Gastrocnemius medialis (tissue), 4 donors: ENCODE results near the gene PRAMEF13.
"Not testable (repeated sequence)": the region's sequence is repeated elsewhere in the genome, so short reads cannot be mapped to it uniquely, and the experiment has no call there.

Experiments used
- POLR2A ChIP-seq, 2 donors: fragments of 450-650 bp; IDR thresholded peaks; one replicate each; pipeline ENCODE4 v1.6.1; 2017; ENCODE audit warnings: antibody characterized with exemption in 2 of 2, mild to moderate bottlenecking in 2 of 2, moderate library complexity in 2 of 2
- TF ChIP-seq, protein P1 (sequence below), 5 experiments: fragments of 450-650 bp in 3 of 5; fragments of 200-600 bp in 2 of 5; sonication (generic) in 2 of 5; IDR thresholded peaks in 4 of 5; conservative IDR thresholded peaks in 1 of 5; 1 replicate in 4 of 5; 2 replicates in 1 of 5; pipeline ENCODE4 v1.5.1; 2016 to 2019; ENCODE audit warnings: antibody characterized with exemption in 5 of 5, mild to moderate bottlenecking in 3 of 5, moderate library complexity in 3 of 5

GRCh38 chr1:13171548-13171947 is 29.7 kb downstream of the PRAMEF13 start, which contains the start of gene PRAMEF9:
- TF ChIP-seq, protein P1, sequence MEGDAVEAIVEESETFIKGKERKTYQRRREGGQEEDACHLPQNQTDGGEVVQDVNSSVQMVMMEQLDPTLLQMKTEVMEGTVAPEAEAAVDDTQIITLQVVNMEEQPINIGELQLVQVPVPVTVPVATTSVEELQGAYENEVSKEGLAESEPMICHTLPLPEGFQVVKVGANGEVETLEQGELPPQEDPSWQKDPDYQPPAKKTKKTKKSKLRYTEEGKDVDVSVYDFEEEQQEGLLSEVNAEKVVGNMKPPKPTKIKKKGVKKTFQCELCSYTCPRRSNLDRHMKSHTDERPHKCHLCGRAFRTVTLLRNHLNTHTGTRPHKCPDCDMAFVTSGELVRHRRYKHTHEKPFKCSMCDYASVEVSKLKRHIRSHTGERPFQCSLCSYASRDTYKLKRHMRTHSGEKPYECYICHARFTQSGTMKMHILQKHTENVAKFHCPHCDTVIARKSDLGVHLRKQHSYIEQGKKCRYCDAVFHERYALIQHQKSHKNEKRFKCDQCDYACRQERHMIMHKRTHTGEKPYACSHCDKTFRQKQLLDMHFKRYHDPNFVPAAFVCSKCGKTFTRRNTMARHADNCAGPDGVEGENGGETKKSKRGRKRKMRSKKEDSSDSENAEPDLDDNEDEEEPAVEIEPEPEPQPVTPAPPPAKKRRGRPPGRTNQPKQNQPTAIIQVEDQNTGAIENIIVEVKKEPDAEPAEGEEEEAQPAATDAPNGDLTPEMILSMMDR (IDR thresholded peaks at IDR 0.05 in 4 of 5, conservative IDR thresholded peaks at IDR 0.05 in 1 of 5) = not testable (repeated sequence)
- not testable (repeated sequence) for TF ChIP-seq POLR2A (IDR thresholded peaks at IDR 0.05)
